Calu3 (cell line): ENCODE measurements around the gene PRR7. TPM values are rescaled to one million over a fixed set of nuclear protein-coding genes. Genes with fewer than 3 reads are reported as not detected.
A peak's percentile ranks its signal among the peaks of the same experiment; 100 is the strongest.

Source experiments
- BruUV-seq: library from RNA; stranded (reverse); fragments of 400-500 nt; replicated peaks from 2 replicates; lab custom pipeline; 2021; lab: Mats Ljungman, UMichigan
- CTCF ChIA-PET: fragments of 300-600 bp; sonication (Branson Sonifier 250); formaldehyde crosslinking; loops from one replicate; lab custom pipeline; 2022; ENCODE audit warnings: antibody characterized with exemption; lab: Charles Lee
- DNase-seq: peaks from one replicate; pipeline ENCODE4 v3.0.0; 2022
- H3K27ac Mint-ChIP-seq: one replicate; pipeline ENCODE4 v1.8.0; 2022; ENCODE audit warnings: mixed read lengths; ENCODE audit not compliant: unreplicated experiment
- H3K27me3 Mint-ChIP-seq: one replicate; pipeline ENCODE4 v1.8.0; 2022; ENCODE audit warnings: mixed read lengths; ENCODE audit not compliant: unreplicated experiment
- H3K36me3 Mint-ChIP-seq: one replicate; pipeline ENCODE4 v1.8.0; 2022; ENCODE audit warnings: mild to moderate bottlenecking, moderate library complexity, mixed read lengths; ENCODE audit not compliant: insufficient read depth, unreplicated experiment
- H3K4me1 Mint-ChIP-seq: one replicate; pipeline ENCODE4 v1.8.0; 2022; ENCODE audit warnings: mild to moderate bottlenecking, low read depth, mixed read lengths; ENCODE audit not compliant: unreplicated experiment
- H3K4me3 Mint-ChIP-seq: one replicate; pipeline ENCODE4 v1.8.0; 2022; ENCODE audit warnings: mild to moderate bottlenecking, low read depth, moderate library complexity, mixed read lengths; ENCODE audit not compliant: unreplicated experiment
- H3K9me3 Mint-ChIP-seq: one replicate; pipeline ENCODE4 v1.8.0; 2022; ENCODE audit warnings: low read depth, mixed read lengths; ENCODE audit not compliant: unreplicated experiment
- CTCF ChIP-seq: fragments of 200-600 bp; IDR thresholded peaks from one replicate; pipeline ENCODE4 v1.8.0; 2022; ENCODE audit warnings: antibody characterized with exemption; ENCODE audit not compliant: unreplicated experiment
- intact Hi-C: fragments of 100-400 bp; cut with micrococcal nuclease; formaldehyde crosslinking; loops from one replicate; pipeline ENCODE4 v1.10.0; 2022; ENCODE audit not compliant: unreplicated experiment
- total RNA-seq: library from RNA; stranded (reverse); gene quantifications from 2 replicates; pipeline ENCODE4 v1.2.3, GENCODE V29; 2022

Gene PRR7
- total RNA-seq, 1 experiment from 2014 or later = 25.2 TPM

- CTCF ChIA-PET = interaction anchor here (0.8 to 5.1 kb wide), 6 partner anchors 10 to 411 kb away, joined by 3 to 27 read pairs (median 10); partner anchors contain the start of gene FGFR4
- Mint-ChIP-seq H3K4me1 (peaks cover 25% of the 10 kb centered on the region), H3K36me3 (peaks cover 58% of the 10 kb centered on the region), H3K27ac (peak overlapping the region; percentile 78), H3K9me3 (no peaks in the 10 kb centered on the region), H3K27me3 (peaks cover 20% of the 10 kb centered on the region), H3K4me3 (peak overlapping the region; percentile 68)
- peak; percentile 55 for DNase-seq
- intact Hi-C loops = no loop called here
- TSS peak; percentile 54 for BruUV-seq
- TF ChIP-seq CTCF = no peak
These were observed 51.6 kb downstream of the PRR7 start for GRCh38 chr5:177498013-177498787.

- Mint-ChIP-seq H3K27me3 (peaks cover 20% of the 10 kb centered on the region), H3K4me1 (peaks cover 22% of the 10 kb centered on the region), H3K27ac (no peak overlapping the region), H3K9me3 (no peaks in the 10 kb centered on the region), H3K36me3 (peaks cover 41% of the 10 kb centered on the region), H3K4me3 (no peak overlapping the region)
- BruUV-seq = no TSS peak
- CTCF ChIA-PET = interaction anchor here (0.6 kb wide), 1 partner anchor 74 kb away, joined by 3 read pairs; the partner anchor contains the start of gene GRK6
- intact Hi-C loops = loop anchor here (2.0 kb wide), 1 partner anchor 95 kb away; no protein-coding TSS in a partner anchor
- TF ChIP-seq CTCF = no peak
- DNase-seq = no peak
These were observed 53.2 kb downstream of the PRR7 start for GRCh38 chr5:177499842-177500241.

GRCh38 chr5:177500685-177501522, 54.3 kb downstream of the PRR7 start:
- peaks cover 22% of the 10 kb centered on the region for H3K4me1 Mint-ChIP-seq
- intact Hi-C loops = loop anchor here (1.0 to 2.0 kb wide), 2 partner anchors 96 to 111 kb away; no protein-coding TSS in a partner anchor
- BruUV-seq = no TSS peak
- H3K9me3 Mint-ChIP-seq = no peaks in the 10 kb centered on the region
- peak overlapping the region; percentile 47 for H3K27ac Mint-ChIP-seq
- no peak overlapping the region for H3K4me3 Mint-ChIP-seq
- peaks cover 20% of the 10 kb centered on the region for H3K27me3 Mint-ChIP-seq
- peaks cover 31% of the 10 kb centered on the region for H3K36me3 Mint-ChIP-seq
- DNase-seq = peak; percentile 97
- CTCF ChIA-PET = interaction anchor here (0.6 to 1.5 kb wide), 13 partner anchors 28 to 414 kb away, joined by 3 to 12 read pairs (median 4); partner anchors contain the start of genes FGFR4 and GRK6
- TF ChIP-seq CTCF = peak; percentile 98
